SH-SY5Y (cell line): Measurements from ENCODE around the gene HTR3E.

Experiments used
- GATA2 ChIP-seq: IDR thresholded peaks from 2 replicates; pipeline ENCODE4 v1.6.1; 2011; ENCODE audit warnings: mild to moderate bottlenecking, low read depth, low read length
- GATA3 ChIP-seq: IDR thresholded peaks from 2 replicates; pipeline ENCODE4 v1.6.1; 2011; ENCODE audit warnings: low read depth, mild to moderate bottlenecking, low read length, moderate library complexity

The HTR3E gene

GRCh38 chr3:184082465-184082864 lies 14.4 kb upstream of the HTR3E start:
- no peak for TF ChIP-seq GATA3
- no peak for TF ChIP-seq GATA2

- no peak for TF ChIP-seq GATA3
- no peak for TF ChIP-seq GATA2
Observed at GRCh38 chr3:184085389-184085852, 11.4 kb upstream of the HTR3E start.

DNA sequence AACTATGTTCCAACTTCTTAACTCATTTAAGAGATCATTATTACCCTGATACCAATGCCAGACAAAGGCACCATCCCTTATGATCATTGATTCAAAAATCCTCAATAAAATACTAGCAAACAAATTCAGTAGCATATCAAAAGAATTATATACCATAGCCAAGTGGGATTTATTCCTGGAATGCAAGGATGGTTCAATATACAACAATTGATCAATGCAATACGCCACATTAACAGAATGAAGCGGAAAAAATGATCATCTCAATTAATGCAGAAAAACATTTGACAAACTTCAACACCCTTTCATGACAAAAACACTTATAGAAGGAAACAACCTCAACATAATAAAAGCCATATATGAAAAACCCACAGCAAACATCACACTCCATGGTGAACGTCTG lies 4.7 kb upstream of the HTR3E start:
- TF ChIP-seq GATA2: no peak
- no peak for TF ChIP-seq GATA3

DNA sequence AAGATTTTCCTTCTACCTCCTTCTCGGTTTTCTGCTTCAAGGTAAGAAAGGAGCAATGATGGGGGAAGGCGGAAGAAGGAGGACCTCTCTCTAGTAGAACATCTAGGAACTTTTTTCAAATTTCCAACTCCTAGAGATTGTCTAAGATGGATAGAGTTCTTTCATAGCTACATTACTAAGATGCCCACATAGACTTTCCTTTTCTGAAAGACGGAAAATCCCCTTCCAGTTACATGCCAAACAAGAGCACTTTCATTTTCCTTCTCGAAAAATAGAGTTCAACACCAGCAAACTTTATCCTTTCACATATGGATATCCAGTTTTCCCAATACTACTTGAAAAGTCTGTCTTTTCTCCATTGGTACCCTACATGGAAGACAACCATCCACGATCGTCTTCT lies 692 bp downstream of the HTR3E start:
- TF ChIP-seq GATA3 (no peak), GATA2 (no peak)

DNA sequence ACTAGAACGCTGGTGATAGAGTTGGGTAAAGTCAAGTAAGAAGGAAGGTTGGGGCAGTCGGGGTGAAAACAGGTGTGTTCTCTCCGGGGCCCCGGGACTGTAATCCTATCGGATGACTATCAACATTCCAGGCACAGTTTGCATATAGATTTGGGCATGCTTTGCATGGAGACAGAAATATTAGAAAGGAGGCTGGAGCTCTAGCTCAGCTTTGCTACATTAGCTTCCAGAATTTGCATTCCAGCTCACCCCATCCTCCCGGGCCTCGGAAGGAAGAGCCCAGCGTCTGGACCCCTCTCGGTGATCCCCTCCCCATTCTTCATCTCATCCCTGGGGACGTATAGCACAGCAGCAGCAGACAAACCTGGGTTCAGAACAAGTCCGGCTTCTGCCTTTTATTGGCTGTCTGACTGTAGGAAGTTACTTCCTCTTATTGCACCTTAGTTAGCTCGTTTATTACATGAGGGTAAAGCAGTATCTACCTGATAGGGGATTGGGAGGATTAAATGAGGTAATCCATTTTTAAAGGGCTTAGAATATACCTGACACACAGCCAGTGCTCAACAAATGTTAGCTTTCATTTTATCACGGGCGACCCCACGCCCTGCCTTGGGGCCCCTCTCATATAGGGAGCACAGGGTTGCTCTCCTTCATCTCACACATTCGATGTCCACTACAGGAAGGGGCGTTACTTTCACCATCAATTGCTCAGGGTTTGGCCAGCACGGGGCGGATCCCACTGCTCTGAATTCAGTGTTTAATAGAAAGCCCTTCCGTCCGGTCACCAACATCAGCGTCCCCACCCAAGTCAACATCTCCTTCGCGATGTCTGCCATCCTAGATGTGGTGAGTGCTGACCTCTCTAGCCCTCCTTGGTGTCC lies 3.2 kb downstream of the HTR3E start:
- TF ChIP-seq GATA2: no peak
- no peak for TF ChIP-seq GATA3

DNA sequence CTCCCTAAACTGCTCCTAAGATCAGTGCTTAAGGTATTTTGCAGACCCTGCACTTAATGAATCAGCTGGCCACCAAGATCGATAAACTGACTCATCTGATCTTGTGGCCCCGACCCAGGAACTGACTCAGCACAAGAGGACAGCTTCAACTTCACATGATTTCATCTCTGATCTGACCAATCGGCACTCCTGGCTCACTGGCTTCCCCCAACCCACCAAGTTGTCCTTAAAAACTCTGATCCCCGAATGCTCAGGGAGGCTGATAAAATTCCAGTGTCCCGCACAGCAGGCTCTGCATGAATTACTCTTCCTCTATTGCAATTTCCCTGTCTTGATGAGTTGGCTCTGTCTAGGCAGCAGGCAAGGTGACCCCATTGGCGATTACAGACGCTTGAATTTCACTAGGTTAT lies 13.5 kb downstream of the HTR3E start:
- no peak for TF ChIP-seq GATA2
- no peak for TF ChIP-seq GATA3

DNA sequence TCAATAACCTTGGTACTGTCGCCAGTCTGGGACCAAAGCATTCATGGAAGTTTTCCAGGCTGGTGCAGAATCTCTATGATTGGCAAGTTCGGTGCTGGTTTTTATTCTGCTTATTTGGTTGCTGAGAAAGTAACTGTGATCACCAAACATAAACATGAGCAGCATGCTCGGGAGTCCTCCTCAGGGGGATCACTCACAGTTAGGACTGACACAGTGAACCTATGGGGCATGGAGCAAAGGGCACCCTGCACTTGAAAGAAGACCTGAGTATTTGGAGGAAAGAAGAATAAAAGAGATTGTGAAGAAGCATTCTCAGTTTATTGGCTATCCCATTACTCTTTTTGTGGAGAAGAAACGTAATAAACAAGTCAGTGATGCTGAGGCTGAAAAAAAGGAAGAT lies 19.2 kb downstream of the HTR3E start:
- no peak for TF ChIP-seq GATA2
- TF ChIP-seq GATA3: no peak

DNA sequence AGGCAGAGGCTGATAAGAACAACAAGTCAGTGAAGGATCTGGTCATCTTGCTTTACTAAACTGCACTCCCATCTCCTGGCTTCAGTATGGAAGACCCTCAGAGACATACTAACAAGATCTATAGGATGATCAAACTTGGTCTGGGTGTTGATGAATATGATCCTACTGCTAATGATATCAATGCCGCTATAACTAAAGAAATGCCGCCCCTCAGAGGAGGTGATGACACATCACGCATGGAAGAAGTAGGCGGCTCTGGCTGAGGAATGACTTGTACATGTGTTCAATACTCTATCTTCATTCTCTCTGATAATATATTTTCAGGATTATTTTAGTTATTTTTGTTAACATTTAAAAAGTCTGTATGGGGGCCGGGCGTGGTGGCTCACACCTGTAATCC lies 20.8 kb downstream of the HTR3E start:
- TF ChIP-seq GATA3: no peak
- no peak for TF ChIP-seq GATA2

GRCh38 chr3:184126006-184126405 lies 29.1 kb downstream of the HTR3E start:
- no peak for TF ChIP-seq GATA2
- TF ChIP-seq GATA3: no peak

DNA sequence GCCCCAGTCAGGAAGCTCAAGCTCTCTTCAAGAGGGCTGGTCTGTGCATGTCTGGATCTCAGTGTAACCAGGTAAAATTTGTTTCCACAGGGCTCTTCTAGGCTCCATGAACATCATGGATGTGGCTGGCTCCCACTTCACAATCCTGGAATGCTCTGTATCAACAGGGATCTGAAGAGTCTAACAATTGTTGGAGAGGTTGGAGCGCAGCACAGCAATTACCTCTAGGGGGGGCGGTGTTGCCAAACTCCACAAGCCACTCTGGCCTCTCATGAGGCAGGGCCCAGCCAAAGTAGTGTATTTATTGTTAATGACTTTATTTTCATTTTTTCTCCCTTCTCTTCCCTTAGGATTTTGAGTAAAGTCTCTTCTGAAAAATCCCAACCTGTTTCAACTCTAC lies 32.1 kb downstream of the HTR3E start:
- no peak for TF ChIP-seq GATA3
- no peak for TF ChIP-seq GATA2

DNA sequence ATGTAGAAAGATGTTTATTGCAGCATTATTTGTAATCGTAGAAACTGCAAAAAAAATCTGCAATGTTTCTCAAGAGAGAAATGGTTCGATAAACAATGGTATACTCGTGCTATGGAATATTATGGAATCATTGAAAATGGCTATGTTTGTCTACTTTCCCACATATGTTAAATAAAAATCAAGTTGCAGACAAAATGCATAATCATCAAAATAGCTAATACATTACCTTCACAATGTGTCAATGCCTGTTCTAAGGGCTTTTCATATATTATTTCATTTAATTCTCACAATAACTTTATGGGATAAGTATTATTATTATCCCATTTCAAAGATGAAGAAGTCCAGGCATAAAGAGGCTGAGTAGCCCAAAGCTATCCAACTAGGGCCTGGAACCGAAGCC lies 36.1 kb downstream of the HTR3E start:
- no peak for TF ChIP-seq GATA3
- TF ChIP-seq GATA2: no peak

DNA sequence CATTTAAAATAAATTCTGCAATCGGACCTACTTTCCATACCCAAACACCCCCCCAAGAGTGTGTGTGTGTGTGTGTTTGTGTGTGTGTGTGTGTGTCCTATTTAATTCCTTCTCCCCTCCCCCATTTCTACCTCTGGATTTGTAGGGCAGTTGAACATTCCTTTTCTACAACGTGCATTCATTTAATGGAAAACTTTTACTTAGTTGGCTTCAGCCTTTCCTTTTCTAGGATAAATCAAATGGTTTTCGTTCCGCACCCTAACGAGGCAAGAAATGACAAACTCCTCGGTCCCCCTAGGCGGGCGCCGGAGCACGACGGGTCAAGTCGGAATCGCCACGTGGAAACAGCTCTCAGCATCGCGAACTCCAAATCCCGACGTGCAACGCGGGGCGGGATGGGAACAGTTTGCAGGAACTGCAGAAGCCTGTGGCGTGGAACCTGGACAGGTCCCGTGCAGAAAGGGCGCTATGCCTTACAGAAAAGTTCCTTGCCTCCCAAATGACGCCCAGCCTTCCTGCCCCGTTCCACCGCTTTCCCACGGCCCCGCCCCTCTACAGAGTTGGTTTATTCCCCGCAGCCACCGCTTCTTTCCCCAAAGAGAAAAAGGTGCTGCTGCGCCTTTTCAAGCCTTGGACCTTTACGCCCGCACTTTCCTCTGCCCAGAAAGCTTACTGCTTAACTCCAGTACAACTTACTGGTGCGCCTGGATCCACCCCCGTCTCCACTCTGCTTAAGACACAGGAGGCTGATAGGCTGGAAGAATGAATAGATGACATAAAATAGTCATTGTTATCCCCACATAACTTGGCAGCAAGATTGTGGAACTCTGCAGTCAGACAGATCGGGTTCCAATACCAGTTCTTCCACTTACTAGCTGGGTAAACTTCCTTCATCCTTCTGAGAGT lies 37.2 kb downstream of the HTR3E start:
- no peak for TF ChIP-seq GATA2

DNA sequence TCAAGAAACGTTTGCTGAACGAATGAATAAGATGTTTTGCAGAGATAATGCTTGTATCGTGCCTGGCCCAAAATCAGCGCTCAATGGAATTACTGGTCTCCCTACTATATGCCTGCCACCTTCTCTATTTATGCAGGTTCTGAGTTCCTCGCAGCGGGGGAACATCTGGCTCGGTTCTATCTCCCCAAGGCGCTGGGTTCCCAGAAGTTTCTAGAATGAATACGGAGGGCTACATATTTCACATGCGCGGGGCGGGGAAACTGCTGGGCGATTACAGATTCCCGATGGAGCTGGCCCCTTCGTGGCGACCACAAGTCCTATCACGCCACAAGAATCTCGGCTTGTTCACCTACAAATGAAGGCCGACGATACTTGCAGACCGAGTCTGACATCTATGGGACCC lies 37.9 kb downstream of the HTR3E start:
- TF ChIP-seq GATA3: no peak
- TF ChIP-seq GATA2: no peak

- no peak for TF ChIP-seq GATA2
- TF ChIP-seq GATA3: no peak
Observed at GRCh38 chr3:184135149-184135910, 38.5 kb downstream of the HTR3E start, which contains the start of gene EIF2B5. TSS of gene EIF2B5 (plus strand) at chr3:184135358. CDS start at chr3:184135386, 28 bp downstream.

GRCh38 chr3:184135911-184136260 lies 39.0 kb downstream of the HTR3E start:
- TF ChIP-seq GATA2 (no peak), GATA3 (no peak)
